NCI-H146 treated with DMSO at 0.1 percent for 48 hours (cell line): ENCODE measurements around the gene CNN3.

ENCODE experiments used
- DNase-seq: peaks from one replicate; lab custom pipeline; 2025; ENCODE audit not compliant: unreplicated experiment; lab: John Stamatoyannopoulos, UW

CNN3 gene

GRCh38 chr1:94925004-94925403, 1.9 kb downstream of the CNN3 start:
- DNase-seq, result no peak

GRCh38 chr1:94922761-94923331, 4.1 kb downstream of the CNN3 start:
- no peak for DNase-seq

- no peak for DNase-seq
These were observed 4.9 kb downstream of the CNN3 start for GRCh38 chr1:94921977-94922376.

- DNase-seq, result no peak
These were observed 6.8 kb downstream of the CNN3 start for GRCh38 chr1:94920061-94920460.

- DNase-seq, result peak; percentile 37
These were observed 7.5 kb downstream of the CNN3 start for GRCh38 chr1:94919241-94920030.

- DNase-seq, result no peak
These were observed 9.7 kb downstream of the CNN3 start for GRCh38 chr1:94917251-94917650.

GRCh38 chr1:94912263-94913184, 14.4 kb downstream of the CNN3 start:
- no peak for DNase-seq

GRCh38 chr1:94909486-94909885, 17.4 kb downstream of the CNN3 start:
- DNase-seq, result no peak

- DNase-seq, result no peak
These were observed 17.9 kb downstream of the CNN3 start for GRCh38 chr1:94908965-94909364.

- no peak for DNase-seq
These were observed 18.7 kb downstream of the CNN3 start for GRCh38 chr1:94908190-94908589.

- DNase-seq, result no peak
These were observed 19.8 kb downstream of the CNN3 start for GRCh38 chr1:94907136-94907535.

GRCh38 chr1:94906382-94906781, 20.5 kb downstream of the CNN3 start:
- no peak for DNase-seq

- DNase-seq, result no peak
These were observed 21.7 kb downstream of the CNN3 start for GRCh38 chr1:94905207-94905606.

GRCh38 chr1:94903280-94904009, 23.5 kb downstream of the CNN3 start:
- DNase-seq, result no peak

GRCh38 chr1:94901841-94902240, 25.1 kb downstream of the CNN3 start:
- no peak for DNase-seq

GRCh38 chr1:94899756-94900155, 27.2 kb downstream of the CNN3 start:
- no peak for DNase-seq

GRCh38 chr1:94898491-94899385, 28.2 kb downstream of the CNN3 start:
- DNase-seq, result no peak

GRCh38 chr1:94895518-94895917, 31.4 kb downstream of the CNN3 start:
- DNase-seq, result no peak

GRCh38 chr1:94894630-94895029, 32.3 kb downstream of the CNN3 start:
- no peak for DNase-seq

GRCh38 chr1:94892604-94893254, 34.2 kb downstream of the CNN3 start:
- no peak for DNase-seq
